Measurements from ENCODE around the gene ABHD3.
A peak's percentile ranks its signal among the peaks of the same experiment; 100 is the strongest.
"Not testable (repeated sequence)": the region's sequence is repeated elsewhere in the genome, so short reads cannot be mapped to it uniquely, and the experiment has no call there.

ABHD3 gene

GRCh38 chr18:21704603-21705364 lies at the start of gene ABHD3:
Gene ABHD3, minus strand, starts transcription at chr18:21704774. Its CDS starts 109 bp downstream, at chr18:21704665.
- peak; percentile 87 for DNase-seq

DNA sequence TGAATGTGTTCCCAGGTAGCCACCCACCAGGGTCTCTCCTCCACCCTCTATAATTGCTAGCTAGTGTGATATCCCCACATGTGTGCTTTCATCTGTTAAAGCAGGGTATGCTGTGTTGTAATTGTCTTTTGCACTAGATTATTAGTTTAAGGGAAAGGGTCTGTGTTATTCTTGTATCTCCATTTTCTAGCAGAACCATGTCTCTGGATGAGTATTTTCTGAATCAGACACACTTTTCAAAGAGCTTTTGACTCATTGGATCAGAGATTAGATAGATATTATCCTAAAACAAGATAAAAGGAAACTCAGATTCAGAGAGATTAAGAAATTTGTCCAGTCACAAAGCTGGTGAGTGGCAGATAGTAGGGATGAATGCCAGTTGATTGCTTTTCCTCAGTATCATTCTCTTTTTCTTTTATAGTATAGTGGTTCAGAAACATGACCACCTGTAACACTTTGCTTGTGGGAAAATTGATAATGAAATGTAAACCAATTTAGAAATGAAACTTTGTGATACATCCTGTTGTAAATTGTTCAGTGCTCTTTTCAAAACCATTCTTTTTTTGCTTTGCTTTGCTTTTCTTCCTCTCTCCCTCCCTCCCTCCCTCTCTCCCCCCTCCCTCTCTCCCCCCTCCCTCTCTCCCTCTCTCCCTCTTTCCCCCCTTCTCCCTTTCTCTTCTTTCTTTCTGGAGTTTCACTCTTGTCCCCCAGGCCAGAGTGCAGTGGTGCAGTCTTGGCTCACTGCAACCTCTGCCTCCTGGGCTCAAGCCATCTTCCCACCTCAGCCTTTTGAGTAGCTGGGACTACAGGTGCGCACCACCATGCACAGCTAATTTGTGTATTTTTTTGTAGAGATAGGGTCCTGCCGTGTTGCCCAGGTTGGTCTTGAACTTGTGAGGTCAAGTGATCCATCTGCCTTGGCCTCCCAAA lies 43.5 kb upstream of the ABHD3 start:
- DNase-seq, result no peak

DNA sequence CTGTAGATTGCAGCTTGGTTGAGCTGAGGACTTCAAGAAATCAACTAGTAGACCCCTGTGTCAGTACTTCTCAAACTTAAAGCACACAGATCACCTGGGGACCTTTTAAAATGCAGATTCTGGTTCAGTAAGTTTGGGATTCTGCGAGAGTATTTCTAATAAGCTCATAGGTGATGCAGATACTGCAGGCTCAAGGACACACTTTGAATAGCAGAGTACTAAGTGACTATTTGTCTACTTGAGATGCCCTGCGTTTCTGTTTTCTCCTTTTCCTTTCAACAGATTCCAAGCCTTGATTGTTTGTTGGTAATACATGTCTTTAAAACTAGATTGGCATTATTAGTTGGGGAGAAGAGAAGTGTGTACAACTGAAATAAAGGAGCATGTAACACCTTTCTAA lies 42.7 kb upstream of the ABHD3 start:
- no peak for DNase-seq

DNA sequence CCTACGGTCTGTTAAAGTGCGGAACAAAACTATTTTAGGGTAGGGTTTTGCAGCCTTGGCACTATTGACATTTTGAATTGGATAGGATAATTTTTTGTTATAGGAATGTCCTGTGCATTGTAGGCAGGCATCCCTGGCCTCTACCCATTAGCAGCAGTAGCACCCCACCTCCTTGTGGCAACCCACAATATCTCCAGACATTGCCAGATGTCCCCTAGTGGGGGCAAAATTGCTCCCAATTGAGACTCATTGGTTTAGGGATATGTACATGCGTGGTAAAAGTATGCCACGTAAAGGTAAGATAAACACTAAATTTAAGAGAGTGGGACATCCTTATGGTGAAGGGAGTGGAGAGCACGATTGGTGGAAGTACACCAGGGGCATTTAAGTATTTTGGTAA lies 40.7 kb upstream of the ABHD3 start:
- no peak for DNase-seq

DNA sequence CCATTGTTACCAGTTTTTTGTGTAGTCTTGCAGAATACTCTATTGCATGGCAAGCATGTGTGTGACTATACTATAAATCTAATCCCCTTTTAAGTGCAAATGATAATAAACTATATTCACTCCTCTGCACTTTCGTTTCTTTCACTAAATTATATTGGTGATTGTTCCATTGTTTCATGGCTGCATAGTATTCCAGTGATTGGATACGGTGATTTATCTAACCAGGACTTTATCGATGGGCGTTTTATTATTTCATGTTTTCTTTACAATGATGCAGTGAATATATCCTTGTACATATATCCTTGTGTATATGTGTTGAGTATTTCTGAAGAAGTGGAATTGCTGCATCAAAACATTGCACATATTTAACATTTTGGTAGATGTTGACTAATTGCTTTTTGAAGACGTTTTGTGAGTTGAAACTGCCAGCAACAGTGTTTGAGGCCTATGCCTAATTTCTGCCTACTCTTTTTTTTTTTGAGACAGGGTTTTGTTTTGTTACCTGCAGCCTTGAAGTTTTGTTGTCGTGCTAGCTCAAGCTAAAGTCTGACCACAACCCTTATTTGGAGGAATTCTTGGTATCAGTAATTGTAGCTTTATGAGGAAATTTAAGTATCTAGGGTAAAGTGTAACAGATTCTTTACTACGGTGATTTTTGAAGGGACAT lies 38.7 kb upstream of the ABHD3 start:
- DNase-seq, result no peak

DNA sequence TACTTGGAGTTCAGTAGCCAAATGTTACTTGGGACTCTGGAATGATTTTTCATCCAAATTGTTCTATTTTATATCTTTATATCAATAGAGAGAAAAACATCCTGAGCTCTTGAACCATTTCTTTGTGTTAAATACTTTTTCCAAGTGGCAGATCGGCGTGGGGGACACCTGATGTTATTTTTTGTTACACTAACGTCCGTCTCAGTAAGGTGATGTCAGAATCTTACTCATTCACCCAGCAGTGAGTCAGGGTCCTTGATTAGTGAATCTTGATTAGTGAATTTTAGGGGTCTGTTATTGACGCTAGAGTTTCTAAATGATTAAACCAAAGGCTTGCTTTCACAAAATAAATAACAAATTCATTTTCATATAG lies 37.7 kb upstream of the ABHD3 start:
- no peak for DNase-seq

DNA sequence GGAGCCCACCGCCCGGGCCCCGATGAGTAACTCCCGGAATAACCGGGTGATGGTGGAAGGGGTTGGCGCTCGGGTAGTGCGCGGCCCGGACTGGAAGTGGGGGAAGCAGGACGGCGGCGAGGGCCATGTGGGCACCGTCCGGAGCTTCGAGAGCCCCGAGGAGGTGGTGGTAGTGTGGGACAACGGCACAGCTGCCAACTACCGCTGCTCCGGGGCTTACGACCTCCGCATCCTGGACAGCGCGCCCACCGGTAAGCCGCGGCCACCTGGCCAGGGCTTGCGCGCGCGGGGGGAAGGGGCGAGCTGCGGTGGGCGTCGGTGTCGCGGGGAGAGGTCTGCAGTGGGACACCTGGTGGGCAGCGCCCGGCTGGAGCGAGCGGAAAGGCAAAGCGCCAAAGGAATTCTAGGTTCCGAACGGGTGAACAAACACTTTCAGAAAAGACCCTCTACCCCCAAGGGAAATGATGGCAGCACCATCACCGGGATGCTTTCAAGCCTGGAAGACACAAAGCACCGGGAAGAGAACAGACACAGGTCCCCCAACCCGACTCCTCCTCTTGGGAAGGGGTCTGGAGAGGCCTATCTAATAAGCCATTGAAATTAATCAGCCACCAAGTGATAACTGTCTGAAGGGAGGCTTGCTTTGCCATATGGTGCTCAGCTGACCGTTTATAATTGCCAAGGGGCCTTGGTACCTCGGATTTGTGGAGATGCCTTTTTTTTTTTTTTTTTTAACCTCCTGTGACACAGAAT lies 37.2 kb upstream of the ABHD3 start:
- no peak for DNase-seq

DNA sequence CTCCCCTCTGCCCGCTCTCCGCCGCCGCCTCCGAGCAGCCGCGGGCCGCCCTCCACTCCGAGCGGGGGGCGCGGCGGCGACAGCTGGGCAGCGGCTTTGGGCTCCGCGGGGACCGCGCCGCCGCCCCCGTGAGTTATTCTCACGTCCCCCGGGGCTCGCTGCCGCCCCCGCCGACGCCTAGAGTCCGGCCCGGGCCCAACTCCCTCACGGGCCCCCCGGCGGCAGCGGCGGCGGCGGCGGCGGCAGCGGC lies 36.7 kb upstream of the ABHD3 start:
- DNase-seq, result no peak

DNA sequence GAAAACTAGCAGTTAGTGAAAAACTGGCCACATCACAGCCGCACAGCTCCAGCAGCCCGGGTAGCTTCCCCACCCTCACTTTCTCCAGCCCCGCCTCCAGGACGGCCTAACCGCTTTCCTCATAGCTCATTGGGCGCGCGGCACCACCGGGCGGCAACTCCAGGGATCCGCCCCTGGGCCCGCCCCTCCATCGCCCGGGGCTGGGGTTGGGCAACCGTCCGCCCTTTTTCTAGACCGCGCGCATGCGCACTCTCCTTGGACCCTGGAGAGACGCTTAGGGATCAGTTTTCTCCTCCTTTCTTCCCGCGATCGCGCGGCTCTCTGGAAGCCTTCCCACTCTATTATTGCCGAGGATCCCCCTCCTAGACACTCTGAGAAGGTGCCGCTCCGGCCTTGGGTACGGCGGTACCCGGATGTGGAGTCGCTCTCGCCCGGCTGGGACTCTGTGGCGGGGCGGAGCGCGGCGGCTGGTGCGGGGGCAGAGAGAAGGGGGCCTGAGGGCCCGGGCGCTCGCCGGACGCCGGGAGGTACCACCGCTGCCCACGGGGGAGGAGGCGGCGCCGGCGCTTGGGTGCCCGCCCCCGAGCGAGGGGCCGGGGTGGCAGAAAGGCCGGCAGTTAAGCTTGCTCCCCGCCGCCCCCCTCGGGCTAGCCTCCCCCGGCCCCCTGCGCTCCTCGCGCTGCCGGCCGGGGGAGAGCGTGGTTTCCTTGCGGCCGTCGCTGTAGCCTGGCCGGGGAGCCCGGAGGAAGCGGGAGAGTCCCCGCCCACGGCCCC lies 36.2 kb upstream of the ABHD3 start, which contains the start of gene MIB1:
Gene MIB1 (plus strand): TSS at position 255 of the 774 bp plus-strand sequence. CDS start 792 bp downstream, outside the sequence.
- DNase-seq, result peak; percentile 97

- no peak for DNase-seq
Observed at GRCh38 chr18:21739604-21740537, 35.3 kb upstream of the ABHD3 start.

DNA sequence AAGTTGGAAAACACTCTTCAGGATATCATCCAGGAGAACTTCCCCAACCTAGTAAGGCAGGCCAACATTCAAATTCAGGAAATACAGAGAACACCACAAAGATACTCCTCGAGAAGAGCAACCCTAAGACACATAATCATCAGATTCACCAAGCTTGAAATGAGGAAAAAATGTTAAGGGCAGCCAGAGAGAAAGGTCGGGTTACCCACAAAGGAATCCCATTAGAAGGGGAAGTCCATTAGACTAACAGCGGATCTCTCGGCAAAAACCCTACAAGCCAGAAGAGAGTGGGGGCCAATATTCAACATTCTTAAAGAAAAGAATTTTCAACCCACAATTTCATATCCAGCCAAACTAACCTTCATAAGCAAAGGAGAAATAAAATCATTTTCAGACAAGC lies 32.4 kb upstream of the ABHD3 start:
- DNase-seq, result not testable (repeated sequence)

DNA sequence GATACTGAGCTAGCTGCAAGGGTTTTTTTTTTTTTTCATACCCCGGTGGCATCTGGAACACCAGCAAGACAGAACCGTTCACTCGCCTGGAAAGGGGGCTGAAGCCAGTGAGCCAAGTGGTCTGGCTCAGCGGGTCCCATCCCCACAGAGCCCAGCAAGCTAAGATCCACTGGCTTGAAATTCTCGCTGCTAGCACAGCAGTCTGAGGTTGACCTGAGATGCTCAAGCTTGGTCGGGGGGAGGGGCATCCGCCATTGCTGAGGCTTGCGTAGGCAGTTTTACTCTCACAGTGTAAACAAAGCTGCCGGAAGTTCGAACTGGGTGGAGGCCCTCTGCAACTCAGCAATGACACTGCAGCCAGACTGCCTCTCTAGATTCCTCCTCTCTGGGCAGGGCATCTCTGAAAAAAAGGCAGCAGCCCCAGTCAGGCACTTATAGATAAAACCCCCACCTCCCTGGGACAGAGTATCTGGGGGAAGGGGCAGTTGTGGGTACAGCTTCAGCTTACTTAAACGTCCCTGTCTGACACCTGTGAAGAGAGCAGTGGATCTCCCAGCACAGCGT lies 31.0 kb upstream of the ABHD3 start:
- peak; percentile 17 for DNase-seq

DNA sequence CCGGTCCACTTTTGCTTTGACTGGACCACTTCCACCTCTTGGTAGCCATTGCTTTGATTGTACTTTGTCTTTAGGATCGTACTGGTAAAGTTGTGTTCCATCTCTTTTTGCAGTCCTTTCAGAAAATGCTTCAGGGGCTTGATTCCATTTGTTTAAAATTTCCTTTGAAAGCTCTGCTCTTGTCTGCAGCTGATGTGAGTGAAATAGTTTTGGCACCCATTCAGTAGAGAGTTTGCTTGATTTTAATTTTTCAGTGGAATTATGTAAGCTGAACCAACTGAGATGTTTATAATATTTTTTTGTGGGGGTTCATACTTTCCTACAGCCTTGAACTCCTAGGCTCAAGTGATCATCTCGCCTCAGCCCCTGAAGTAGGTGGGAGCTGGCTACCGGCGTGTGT lies 28.4 kb upstream of the ABHD3 start:
- no peak for DNase-seq

- no peak for DNase-seq
Observed at GRCh38 chr18:21727702-21728101, 23.1 kb upstream of the ABHD3 start.

- DNase-seq, result no peak
Observed at GRCh38 chr18:21725201-21725600, 20.6 kb upstream of the ABHD3 start.

DNA sequence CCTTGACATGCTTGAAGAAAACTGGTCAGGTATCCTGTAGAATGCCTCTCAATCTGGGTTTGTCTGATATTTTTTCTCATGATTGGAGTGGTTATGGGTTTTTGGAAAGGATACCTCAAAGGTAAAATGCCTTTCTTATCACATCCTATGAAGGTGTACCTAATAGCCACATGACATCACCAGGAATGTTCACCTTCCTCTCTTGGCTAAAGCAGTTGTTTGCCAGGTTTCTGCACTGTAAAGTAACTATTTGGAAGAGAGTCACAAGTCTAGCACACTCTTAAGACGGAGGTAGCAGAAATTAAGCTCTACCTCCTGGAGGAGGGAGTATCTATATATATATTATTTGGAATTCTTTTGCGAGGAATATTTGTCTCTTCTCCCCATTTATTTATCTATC lies 18.1 kb upstream of the ABHD3 start:
- no peak for DNase-seq

DNA sequence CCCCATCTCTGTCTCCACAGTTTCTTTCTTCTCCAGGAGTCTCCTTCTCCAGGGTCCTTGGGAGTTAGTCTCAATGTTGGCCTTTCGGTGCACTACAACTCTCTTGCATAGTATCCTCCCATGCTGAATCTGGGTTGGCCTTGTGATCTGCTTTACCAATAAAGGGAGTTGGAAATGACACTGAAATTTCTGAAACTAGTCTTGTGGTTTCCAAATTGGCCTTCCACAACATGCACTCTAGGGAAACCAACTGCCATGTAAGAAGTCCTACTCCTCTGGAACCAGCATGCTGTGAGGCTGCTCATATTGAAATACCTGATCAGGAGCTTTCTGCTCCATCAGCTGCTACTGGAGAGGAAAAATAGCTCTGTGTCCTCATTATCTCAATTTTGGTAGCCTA lies 9.9 kb upstream of the ABHD3 start:
- no peak for DNase-seq

- DNase-seq, result not testable (repeated sequence)
Observed at GRCh38 chr18:21707130-21707529, 2.6 kb upstream of the ABHD3 start.

DNA sequence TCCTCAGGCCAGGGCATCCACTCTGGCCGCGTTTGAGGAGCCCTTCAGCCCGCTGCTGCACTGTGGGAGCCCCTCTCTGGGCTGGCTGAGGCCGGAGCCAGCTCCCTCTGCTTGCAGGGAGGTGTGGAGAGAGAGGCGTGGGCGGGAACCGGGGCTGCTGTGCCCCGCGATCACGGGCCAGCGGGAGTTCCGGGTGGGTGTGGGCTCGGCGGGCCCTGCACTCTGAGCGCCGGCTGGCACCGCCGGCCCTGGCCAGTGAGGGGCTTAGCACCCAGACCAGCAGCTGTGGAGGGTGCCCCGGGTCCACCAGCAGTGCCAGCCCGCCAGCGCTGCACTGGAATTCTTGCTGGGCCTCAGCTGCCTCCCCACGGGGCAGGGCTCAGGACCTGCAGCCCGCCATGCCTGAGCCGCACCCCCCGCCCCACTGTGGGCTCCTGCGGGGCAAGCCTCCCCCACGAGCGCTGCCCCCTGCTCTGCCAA lies 1.9 kb upstream of the ABHD3 start:
- DNase-seq, result no peak

- DNase-seq, result peak; percentile 2
Observed at GRCh38 chr18:21703241-21703820, 1.2 kb downstream of the ABHD3 start.

Data from fibroblast of upper back skin (primary cell).